Neuron (in vitro differentiated cells): ENCODE measurements around the gene DGKB.

Experiments used
- H2AFZ ChIP-seq: one replicate; pipeline ENCODE4 v1.6.1; 2013; ENCODE audit warnings: low read depth, mild to moderate bottlenecking, inconsistent platforms, low read length, moderate library complexity
- H3K27me3 ChIP-seq: one replicate; pipeline ENCODE4 v1.6.1; 2013; ENCODE audit warnings: low read length; ENCODE audit not compliant: insufficient read depth
- H3K36me3 ChIP-seq: one replicate; pipeline ENCODE4 v1.6.1; 2013; ENCODE audit warnings: low read length; ENCODE audit not compliant: insufficient read depth
- H3K4me1 ChIP-seq: one replicate; pipeline ENCODE4 v1.6.1; 2013; ENCODE audit warnings: low read length; ENCODE audit not compliant: insufficient read depth
- H3K4me3 ChIP-seq: 2 replicates; pipeline ENCODE4 v1.5.1; 2013; ENCODE audit warnings: mild to moderate bottlenecking, low read length, moderate library complexity
- H3K9me3 ChIP-seq: one replicate; pipeline ENCODE4 v1.6.1; 2013; ENCODE audit warnings: low read length

The DGKB gene

GRCh38 chr7:14855033-14855794, 47.3 kb downstream of the DGKB start:
- no peaks in the 10 kb centered on the region for H3K36me3 ChIP-seq

GRCh38 chr7:14854471-14854870, 48.1 kb downstream of the DGKB start:
- no peaks in the 10 kb centered on the region for H3K36me3 ChIP-seq
- H3K9me3 ChIP-seq = no peaks in the 10 kb centered on the region
- H3K27me3 ChIP-seq = no peaks in the 10 kb centered on the region
- H3K4me3 ChIP-seq = no peak overlapping the region
- no peaks in the 10 kb centered on the region for H3K4me1 ChIP-seq
- H2AFZ ChIP-seq = no peak overlapping the region

More at GRCh38 chr7:14855033-14855794, 47.3 kb downstream of the DGKB start:
- no peak overlapping the region for H2AFZ ChIP-seq
- no peaks in the 10 kb centered on the region for H3K4me1 ChIP-seq
- H3K27me3 ChIP-seq = no peaks in the 10 kb centered on the region
- H3K9me3 ChIP-seq = no peaks in the 10 kb centered on the region
- H3K4me3 ChIP-seq = no peak overlapping the region

GRCh38 chr7:14851610-14852009, 50.9 kb downstream of the DGKB start:
- H2AFZ ChIP-seq = no peak overlapping the region
- H3K4me3 ChIP-seq = no peak overlapping the region

GRCh38 chr7:14850039-14850438, 52.5 kb downstream of the DGKB start:
- Histone ChIP-seq H3K36me3 (no peaks in the 10 kb centered on the region), H3K4me1 (no peaks in the 10 kb centered on the region), H2AFZ (no peak overlapping the region), H3K9me3 (no peaks in the 10 kb centered on the region), H3K4me3 (no peak overlapping the region), H3K27me3 (no peaks in the 10 kb centered on the region)

More at GRCh38 chr7:14851610-14852009, 50.9 kb downstream of the DGKB start:
- Histone ChIP-seq H3K4me1 (no peaks in the 10 kb centered on the region), H3K9me3 (no peaks in the 10 kb centered on the region), H3K27me3 (no peaks in the 10 kb centered on the region), H3K36me3 (no peaks in the 10 kb centered on the region)

- Histone ChIP-seq H3K4me1 (no peaks in the 10 kb centered on the region), H3K36me3 (no peaks in the 10 kb centered on the region), H2AFZ (no peak overlapping the region), H3K27me3 (no peaks in the 10 kb centered on the region), H3K4me3 (no peak overlapping the region), H3K9me3 (no peaks in the 10 kb centered on the region)
Measured at GRCh38 chr7:14846405-14846804, 56.1 kb downstream of the DGKB start.

GRCh38 chr7:14843755-14844154, 58.8 kb downstream of the DGKB start:
- no peaks in the 10 kb centered on the region for H3K27me3 ChIP-seq
- no peak overlapping the region for H3K4me3 ChIP-seq
- H3K4me1 ChIP-seq = no peaks in the 10 kb centered on the region
- no peak overlapping the region for H2AFZ ChIP-seq
- no peaks in the 10 kb centered on the region for H3K36me3 ChIP-seq
- H3K9me3 ChIP-seq = no peaks in the 10 kb centered on the region

GRCh38 chr7:14842523-14842922, 60.0 kb downstream of the DGKB start:
- no peak overlapping the region for H3K4me3 ChIP-seq
- no peaks in the 10 kb centered on the region for H3K27me3 ChIP-seq
- H3K36me3 ChIP-seq = no peaks in the 10 kb centered on the region
- no peaks in the 10 kb centered on the region for H3K9me3 ChIP-seq
- no peaks in the 10 kb centered on the region for H3K4me1 ChIP-seq
- H2AFZ ChIP-seq = no peak overlapping the region

GRCh38 chr7:14841869-14842268, 60.7 kb downstream of the DGKB start:
- Histone ChIP-seq H3K4me3 (no peak overlapping the region), H3K4me1 (no peaks in the 10 kb centered on the region), H3K36me3 (no peaks in the 10 kb centered on the region), H3K27me3 (no peaks in the 10 kb centered on the region), H3K9me3 (no peaks in the 10 kb centered on the region), H2AFZ (no peak overlapping the region)

GRCh38 chr7:14841086-14841485, 61.5 kb downstream of the DGKB start:
- no peak overlapping the region for H2AFZ ChIP-seq
- H3K4me1 ChIP-seq = no peaks in the 10 kb centered on the region
- no peak overlapping the region for H3K4me3 ChIP-seq
- no peaks in the 10 kb centered on the region for H3K27me3 ChIP-seq
- no peaks in the 10 kb centered on the region for H3K9me3 ChIP-seq
- no peaks in the 10 kb centered on the region for H3K36me3 ChIP-seq

- Histone ChIP-seq H3K4me1 (no peaks in the 10 kb centered on the region), H3K4me3 (no peak overlapping the region), H3K9me3 (no peaks in the 10 kb centered on the region), H2AFZ (no peak overlapping the region), H3K36me3 (no peaks in the 10 kb centered on the region), H3K27me3 (no peaks in the 10 kb centered on the region)
Measured at GRCh38 chr7:14839307-14839706, 63.2 kb downstream of the DGKB start.

GRCh38 chr7:14837216-14837615, 65.3 kb downstream of the DGKB start:
- H3K4me3 ChIP-seq = no peak overlapping the region

GRCh38 chr7:14836571-14837189, 65.9 kb downstream of the DGKB start:
- no peaks in the 10 kb centered on the region for H3K36me3 ChIP-seq
- H3K4me1 ChIP-seq = no peaks in the 10 kb centered on the region
- no peaks in the 10 kb centered on the region for H3K9me3 ChIP-seq
- no peak overlapping the region for H2AFZ ChIP-seq
- no peaks in the 10 kb centered on the region for H3K27me3 ChIP-seq
- H3K4me3 ChIP-seq = no peak overlapping the region

More at GRCh38 chr7:14837216-14837615, 65.3 kb downstream of the DGKB start:
- H3K36me3 ChIP-seq = no peaks in the 10 kb centered on the region
- H3K4me1 ChIP-seq = no peaks in the 10 kb centered on the region
- H3K9me3 ChIP-seq = no peaks in the 10 kb centered on the region
- no peaks in the 10 kb centered on the region for H3K27me3 ChIP-seq
- no peak overlapping the region for H2AFZ ChIP-seq

GRCh38 chr7:14836006-14836405, 66.5 kb downstream of the DGKB start:
- Histone ChIP-seq H2AFZ (no peak overlapping the region), H3K27me3 (no peaks in the 10 kb centered on the region), H3K4me3 (no peak overlapping the region), H3K4me1 (no peaks in the 10 kb centered on the region), H3K9me3 (no peaks in the 10 kb centered on the region), H3K36me3 (no peaks in the 10 kb centered on the region)
